Thoracic aorta (tissue), 2 donors: ENCODE measurements around the gene TMEM150A. TPM values are rescaled to one million over a fixed set of nuclear protein-coding genes. Genes with fewer than 3 reads are reported as not detected.
"Not testable (repeated sequence)": the region's sequence is repeated elsewhere in the genome, so short reads cannot be mapped to it uniquely, and the experiment has no call there.

Experiments used
- ATAC-seq: fragments of 150-250 bp; one replicate; pipeline ENCODE4 v1.8.0; 2017; ENCODE audit warnings: low read depth; ENCODE audit not compliant: insufficient number of reproducible peaks, low FRiP score
- DNase-seq: peaks from one replicate; pipeline ENCODE4 v3.0.0-alpha.2; 2020; ENCODE audit warnings: low spot score
- H3K27ac ChIP-seq, 2 donors: fragments of 200-600 bp; sonication (generic); 1 replicate in 1 of 2; 2 replicates in 1 of 2; pipeline ENCODE4 v1.5.1; 2016; ENCODE audit warnings: mild to moderate bottlenecking in 2 of 2, moderate library complexity in 2 of 2
- H3K27me3 ChIP-seq: fragments of 200-600 bp; sonication (generic); replicated peaks from 2 replicates; pipeline ENCODE4 v1.6.0; 2016; ENCODE audit warnings: mild to moderate bottlenecking; ENCODE audit not compliant: insufficient read depth
- H3K36me3 ChIP-seq: fragments of 200-600 bp; sonication (generic); one replicate; pipeline ENCODE4 v1.5.1; 2016
- H3K4me1 ChIP-seq, 2 donors: fragments of 200-600 bp; sonication (generic); 1 replicate in 1 of 2; 2 replicates in 1 of 2; pipeline versions ENCODE4 v1.5.1 to v1.6.0; 2016; ENCODE audit warnings: low read depth in 2 of 2, mild to moderate bottlenecking in 1 of 2; ENCODE audit not compliant: control insufficient read depth in 1 of 2
- H3K4me3 ChIP-seq: fragments of 200-600 bp; sonication (generic); 2 replicates; pipeline ENCODE4 v1.5.1; 2016; ENCODE audit warnings: mild to moderate bottlenecking
- H3K9me3 ChIP-seq: fragments of 200-600 bp; sonication (generic); 2 replicates; pipeline ENCODE4 v1.5.1; 2016
- CTCF ChIP-seq: fragments of 200-600 bp; sonication (generic); IDR thresholded peaks from one replicate; pipeline ENCODE4 v1.5.1; 2019; ENCODE audit warnings: antibody characterized with exemption
- total RNA-seq, 2 donors: library from RNA; depleted of rRNA; stranded (reverse); fragments of >200 nt; gene quantifications; one replicate each; pipeline versions ENCODE4 v1.1.0 to v1.2.3, GENCODE V29; 2016

TMEM150A gene
- total RNA-seq, 2 donors from 2014 or later: 25.7 to 26.3 TPM

- TF ChIP-seq CTCF: no peak
- H3K4me3 ChIP-seq: no peak overlapping the region
- H3K27ac ChIP-seq: no peak overlapping the region
- H3K4me1 ChIP-seq: no peaks in the 10 kb centered on the region
- ATAC-seq (no peak), DNase-seq (no peak)
- H3K36me3 ChIP-seq: peaks cover 60% of the 10 kb centered on the region
- H3K9me3 ChIP-seq: no peaks in the 10 kb centered on the region
- no peaks in the 10 kb centered on the region for H3K27me3 ChIP-seq
Measured at GRCh38 chr2:85623991-85624390, 21.5 kb upstream of the TMEM150A start.

GRCh38 chr2:85621338-85621737 lies 18.8 kb upstream of the TMEM150A start:
- no peak for TF ChIP-seq CTCF
- Histone ChIP-seq H3K27ac (no peak overlapping the region), H3K4me1 (peaks cover 11 to 21% of the 10 kb centered on the region in 2 donors), H3K9me3 (no peaks in the 10 kb centered on the region), H3K36me3 (peaks cover 45% of the 10 kb centered on the region), H3K4me3 (no peak overlapping the region), H3K27me3 (no peaks in the 10 kb centered on the region)
- ATAC-seq (no peak), DNase-seq (no peak)

GRCh38 chr2:85619617-85620016 lies 17.1 kb upstream of the TMEM150A start:
- Histone ChIP-seq H3K27me3 (no peaks in the 10 kb centered on the region), H3K36me3 (peaks cover 30% of the 10 kb centered on the region), H3K9me3 (no peaks in the 10 kb centered on the region), H3K4me3 (no peak overlapping the region), H3K4me1 (peaks cover 11 to 21% of the 10 kb centered on the region in 2 donors), H3K27ac (no peak overlapping the region)
- TF ChIP-seq CTCF: no peak
- ATAC-seq (no peak), DNase-seq (no peak)

- not testable (repeated sequence) for DNase-seq, ATAC-seq
Measured at GRCh38 chr2:85617723-85618122, 15.2 kb upstream of the TMEM150A start.

GRCh38 chr2:85615413-85615728 lies 12.9 kb upstream of the TMEM150A start:
- ATAC-seq (no peak), DNase-seq (no peak)
- Histone ChIP-seq H3K4me1 (peaks cover 16 to 29% of the 10 kb centered on the region in 2 donors), H3K27ac (peak overlapping the region; percentile 83 to 84), H3K9me3 (no peaks in the 10 kb centered on the region), H3K4me3 (peak overlapping the region; percentile 96), H3K36me3 (peaks cover 5% of the 10 kb centered on the region), H3K27me3 (no peaks in the 10 kb centered on the region)
- TF ChIP-seq CTCF: no peak

More at GRCh38 chr2:85617723-85618122, 15.2 kb upstream of the TMEM150A start:
- H3K27ac ChIP-seq, H3K9me3 ChIP-seq, H3K4me3 ChIP-seq, H3K27me3 ChIP-seq: not testable (repeated sequence)
- Histone ChIP-seq H3K4me1 (peaks cover 11 to 21% of the 10 kb centered on the region in 2 donors), H3K36me3 (peaks cover 18% of the 10 kb centered on the region)

GRCh38 chr2:85614757-85615156 lies 12.3 kb upstream of the TMEM150A start:
- peaks cover 19 to 35% of the 10 kb centered on the region in 2 donors for H3K4me1 ChIP-seq
- DNase-seq, ATAC-seq, H3K4me3 ChIP-seq, H3K27me3 ChIP-seq, H3K36me3 ChIP-seq, H3K27ac ChIP-seq, H3K9me3 ChIP-seq: not testable (repeated sequence)
